ENCODE measurements around the gene ADAMTS4.

The ADAMTS4 gene

DNA sequence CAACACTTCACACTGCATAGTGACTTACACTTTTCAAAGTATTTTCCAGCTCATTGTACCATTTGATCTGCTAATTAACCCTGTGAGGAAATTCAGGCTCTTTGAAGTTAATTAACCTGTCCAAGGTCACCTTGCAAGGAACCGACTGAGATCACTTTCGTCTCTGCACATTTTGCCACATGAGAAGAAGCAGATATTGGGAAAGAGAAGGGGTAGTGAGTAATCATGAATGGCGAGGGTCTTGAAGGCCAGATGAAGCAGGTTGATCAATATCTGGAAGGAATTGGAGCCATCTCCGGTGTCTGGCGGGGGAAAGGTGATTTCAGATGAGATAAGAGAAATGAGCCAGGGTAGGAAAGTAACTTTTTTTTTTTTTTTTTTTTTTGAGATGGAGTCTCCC, 21.1 kb upstream of the ADAMTS4 start:
- no peak for DNase-seq (ENCODE audit: low read depth, low spot score)

GRCh38 chr1:161219078-161219892, 20.4 kb upstream of the ADAMTS4 start:
- no peak for DNase-seq (ENCODE audit: low read depth, low spot score)

GRCh38 chr1:161218301-161219077, 19.6 kb upstream of the ADAMTS4 start:
- no peak for DNase-seq (ENCODE audit: low read depth, low spot score)

DNA sequence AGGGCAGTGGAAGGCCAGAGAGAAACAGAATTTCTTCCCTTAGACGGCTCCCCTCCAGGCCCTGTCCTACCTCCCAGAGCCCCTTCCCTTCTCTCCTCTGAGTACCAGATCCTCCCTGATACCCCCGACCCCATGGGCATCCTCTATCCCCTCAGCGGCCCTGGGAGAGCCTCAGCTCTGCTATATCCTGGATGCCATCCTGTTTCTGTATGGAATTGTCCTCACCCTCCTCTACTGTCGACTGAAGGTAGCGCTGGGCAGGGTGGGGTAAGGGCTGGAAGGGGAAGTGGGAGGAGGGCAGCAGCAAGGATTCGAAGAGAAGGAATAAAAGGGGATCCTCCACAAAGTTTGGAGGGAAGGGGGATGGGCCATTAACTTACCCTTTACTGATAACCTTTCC, 19.0 kb upstream of the ADAMTS4 start:
- no peak for DNase-seq (ENCODE audit: low read depth, low spot score)

GRCh38 chr1:161216945-161217712, 18.3 kb upstream of the ADAMTS4 start:
- DNase-seq (ENCODE audit: low read depth, low spot score): no peak

DNA sequence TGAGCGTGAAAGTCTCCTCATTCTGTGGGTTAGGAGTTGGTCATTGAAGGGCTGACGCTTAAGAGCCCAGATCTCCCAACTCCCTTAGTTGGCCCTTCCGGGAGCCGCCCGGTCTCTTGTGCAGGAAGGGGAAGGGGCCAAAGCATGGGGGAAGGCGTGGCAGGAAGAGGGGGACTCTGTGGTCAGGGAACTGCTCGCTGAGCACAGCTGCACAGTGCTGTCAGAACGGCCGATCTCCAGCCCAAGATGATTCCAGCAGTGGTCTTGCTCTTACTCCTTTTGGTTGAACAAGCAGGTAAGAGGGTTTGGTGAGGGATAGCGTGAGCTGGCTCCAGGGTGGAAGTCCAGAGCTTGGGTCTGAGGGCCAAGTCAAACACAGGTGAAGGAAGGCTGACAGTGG, 16.2 kb upstream of the ADAMTS4 start, which contains the start of gene FCER1G:
TSS of gene FCER1G (plus strand) at position 220 of the 400 bp plus-strand sequence. CDS start at position 247, 27 bp downstream.
- no peak for DNase-seq (ENCODE audit: low read depth, low spot score)

DNA sequence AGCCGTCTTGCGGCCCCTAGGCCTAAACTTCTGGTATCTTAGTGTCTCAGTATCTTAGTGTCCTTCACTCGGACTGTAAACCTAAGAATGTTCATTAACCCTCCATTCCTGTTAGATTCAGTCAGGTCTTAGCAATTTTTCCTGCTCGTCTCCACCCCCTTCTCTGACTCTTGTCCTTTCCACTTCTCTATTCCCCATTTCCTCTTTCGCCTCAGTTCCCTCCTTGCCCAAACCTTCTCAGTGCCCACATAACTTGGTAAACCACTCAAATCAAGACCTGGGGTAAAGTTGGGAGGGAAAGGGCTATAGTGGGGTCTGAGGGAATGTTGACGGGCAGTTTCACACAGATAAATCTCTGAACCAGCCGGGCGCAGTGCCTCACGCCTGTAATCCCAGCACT, 15.5 kb upstream of the ADAMTS4 start:
- no peak for DNase-seq (ENCODE audit: low read depth, low spot score)

DNA sequence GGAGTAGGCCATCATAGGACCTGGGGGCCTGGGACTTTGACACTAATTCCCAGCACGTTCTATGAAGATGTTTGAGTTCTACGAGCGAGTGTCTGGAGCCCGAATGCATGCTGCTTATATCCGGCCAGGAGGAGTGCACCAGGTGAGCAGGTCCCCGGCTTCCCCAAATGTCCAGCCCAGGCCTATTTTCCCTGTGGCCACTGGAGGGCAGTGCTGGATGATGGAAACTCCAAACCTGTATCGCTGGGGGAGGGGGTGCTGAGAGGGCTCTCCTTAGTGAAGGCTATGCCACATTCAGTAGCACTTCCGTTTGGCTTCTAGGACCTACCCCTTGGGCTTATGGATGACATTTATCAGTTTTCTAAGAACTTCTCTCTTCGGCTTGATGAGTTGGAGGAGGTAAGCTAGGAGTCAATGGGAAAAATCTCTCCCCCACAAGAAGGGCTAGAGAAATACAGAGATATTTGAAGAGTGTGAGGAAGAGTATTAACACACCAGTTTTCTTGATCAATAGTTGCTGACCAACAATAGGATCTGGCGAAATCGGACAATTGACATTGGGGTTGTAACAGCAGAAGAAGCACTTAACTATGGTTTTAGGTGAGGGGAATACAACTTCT, 11.0 kb upstream of the ADAMTS4 start:
- DNase-seq (ENCODE audit: low read depth, low spot score): no peak

DNA sequence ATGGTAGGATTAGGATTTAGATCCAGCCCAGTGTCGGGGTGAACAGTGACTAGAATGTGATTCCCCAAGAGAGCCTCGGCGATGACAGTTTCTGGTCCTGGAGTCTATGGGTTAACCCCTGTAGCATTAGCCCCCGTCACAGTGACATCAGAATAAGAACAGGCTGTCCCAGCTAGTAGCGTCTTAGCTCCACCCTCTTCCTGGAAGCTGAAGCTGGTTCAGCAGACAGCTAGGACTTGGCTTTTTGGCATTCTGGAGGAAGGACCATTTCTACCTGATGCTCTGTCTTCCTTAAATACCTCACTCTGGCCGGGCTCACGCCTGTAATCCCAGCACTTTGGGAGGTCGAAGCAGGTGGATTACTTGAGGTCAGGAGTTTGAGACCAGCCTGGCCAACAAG, 8.3 kb upstream of the ADAMTS4 start:
- DNase-seq (ENCODE audit: low read depth, low spot score): no peak

- no peak for DNase-seq (ENCODE audit: low read depth, low spot score)
Observed at GRCh38 chr1:161206411-161207140, 7.7 kb upstream of the ADAMTS4 start.

- DNase-seq (ENCODE audit: low read depth, low spot score): peak; percentile 97
Observed at GRCh38 chr1:161201836-161202712, 3.2 kb upstream of the ADAMTS4 start, which contains the start of gene NDUFS2. TSS of gene NDUFS2 (plus strand) at chr1:161202367. CDS start at chr1:161202386, 19 bp downstream.

DNA sequence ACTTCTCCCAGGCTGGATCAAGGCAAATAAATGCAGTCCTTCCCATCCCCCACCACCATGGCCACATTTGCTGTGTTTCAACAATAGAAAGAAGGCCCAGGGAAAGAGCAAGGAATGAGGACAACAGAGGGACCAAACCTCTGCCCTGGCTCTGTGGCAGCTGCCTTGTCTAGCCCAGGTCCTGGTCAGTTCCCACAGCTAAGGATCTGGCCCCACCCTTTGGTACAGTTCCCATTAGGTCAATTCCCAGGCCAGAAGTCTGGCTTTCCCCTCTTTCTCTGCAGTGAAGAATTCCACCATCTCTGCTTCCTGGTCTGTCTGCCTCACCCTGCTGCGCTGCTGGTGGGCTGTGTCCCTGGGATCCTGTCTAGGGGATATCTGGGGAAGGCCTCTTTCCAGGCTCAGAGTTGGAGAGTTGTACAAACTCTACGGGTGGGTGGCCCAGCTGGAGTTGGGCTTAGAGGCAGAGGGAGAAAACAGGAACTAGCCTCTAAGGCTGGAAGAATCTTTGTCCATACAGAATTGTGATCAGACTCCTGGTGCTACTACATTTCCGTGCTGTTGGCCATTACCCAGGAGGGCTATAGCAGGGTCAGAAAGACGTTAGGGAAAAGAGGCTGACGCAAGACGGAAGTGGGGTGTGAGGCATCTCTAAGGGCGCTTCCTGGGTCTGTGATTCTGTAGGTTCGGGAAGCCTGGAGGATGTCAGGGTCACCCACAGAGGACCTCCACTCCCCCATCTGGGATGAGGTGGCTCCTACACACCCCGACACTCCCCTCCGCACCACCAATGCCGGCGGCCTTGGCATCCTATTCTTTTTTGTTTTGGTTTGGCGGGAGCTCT, 2.4 kb upstream of the ADAMTS4 start:
- DNase-seq (ENCODE audit: low read depth, low spot score): no peak

- DNase-seq (ENCODE audit: low read depth, low spot score): no peak
Observed at GRCh38 chr1:161200421-161200991, 1.7 kb upstream of the ADAMTS4 start.

- DNase-seq (ENCODE audit: low read depth, low spot score): no peak
Observed at GRCh38 chr1:161199506-161200139, 769 bp upstream of the ADAMTS4 start.

GRCh38 chr1:161198194-161198896, 509 bp downstream of the ADAMTS4 start:
- DNase-seq (ENCODE audit: low read depth, low spot score): no peak

DNA sequence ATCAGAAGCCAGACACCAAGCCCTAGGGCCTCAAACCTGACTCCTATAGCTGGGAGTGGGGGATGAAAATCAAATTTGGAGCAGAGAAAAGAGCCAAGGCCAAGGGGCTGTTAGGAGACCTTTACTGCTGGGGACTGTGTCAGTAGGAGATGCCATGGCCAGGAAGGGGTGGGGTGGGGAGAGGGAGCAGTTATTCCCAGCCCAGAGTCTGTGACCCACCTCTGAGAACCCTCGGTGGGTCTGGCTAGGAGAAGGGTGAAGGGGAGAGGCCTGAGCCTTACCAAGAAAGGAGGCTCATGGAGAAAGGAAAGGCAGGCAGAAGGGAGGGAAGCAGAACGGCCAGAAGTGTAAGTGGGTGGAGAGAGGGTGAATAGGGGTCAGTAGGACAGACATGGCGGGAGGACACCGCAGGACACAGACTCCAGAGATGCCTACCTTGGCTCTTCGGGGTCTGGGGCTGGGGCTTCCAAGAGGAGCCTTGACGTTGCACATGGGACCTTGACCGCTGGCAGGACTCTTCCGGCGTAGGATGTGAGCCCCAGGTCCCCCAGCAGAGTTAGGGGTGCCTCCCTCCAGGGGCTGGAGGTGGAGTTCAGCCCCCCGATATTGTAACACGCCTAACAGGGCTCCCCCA, 1.2 kb downstream of the ADAMTS4 start:
- no peak for DNase-seq (ENCODE audit: low read depth, low spot score)

Measured in smooth muscle cell of the brain vasculature (primary cell).